H1 (cell line): ENCODE results near the gene SLC2A5. TPM values are rescaled to one million over a fixed set of nuclear protein-coding genes. Genes with fewer than 3 reads are reported as not detected.
"Not testable (repeated sequence)": the region's sequence is repeated elsewhere in the genome, so short reads cannot be mapped to it uniquely, and the experiment has no call there.

Source experiments
- CTCF ChIA-PET: fragments of 300-600 bp; sonication (Branson Sonifier 250); formaldehyde crosslinking; loops from one replicate; lab custom pipeline; 2021; ENCODE audit not compliant: partially characterized antibody; lab: Charles Lee
- POLR2A ChIA-PET: fragments of 300-600 bp; sonication (Branson Sonifier 250); formaldehyde crosslinking; loops from one replicate; lab custom pipeline; 2021; ENCODE audit warnings: inconsistent platforms; ENCODE audit not compliant: partially characterized antibody; lab: Charles Lee
- DNase-seq, 2 experiments: peaks; one replicate each; pipeline versions ENCODE4 v3.0.0 to v3.0.0-alpha.2; 2010 to 2022; ENCODE audit warnings: low spot score in 2 of 2, low read depth in 1 of 2, mixed read lengths in 1 of 2
- FAIRE-seq: peaks from 2 replicates; lab custom pipeline; 2011; peaks lifted over from hg19 to GRCh38; lab: Jason Lieb, UNC
- H2AFZ ChIP-seq: 2 replicates; pipeline ENCODE4 v1.8.1; 2012; ENCODE audit warnings: low read length, inconsistent platforms
- H2AK5ac ChIP-seq: 2 replicates; pipeline ENCODE4 v1.6.1; 2013; ENCODE audit warnings: low read depth, low read length
- H2BK120ac ChIP-seq: replicated peaks from 2 replicates; pipeline ENCODE3; 2013; ENCODE audit warnings: low read depth, low read length, inconsistent platforms
- H2BK12ac ChIP-seq: 2 replicates; pipeline ENCODE4 v1.6.1; 2013; ENCODE audit warnings: low read depth, low read length
- H2BK15ac ChIP-seq: 2 replicates; pipeline ENCODE4 v1.6.1; 2013; ENCODE audit warnings: low read length
- H2BK20ac ChIP-seq: 2 replicates; pipeline ENCODE4 v1.6.1; 2013; ENCODE audit warnings: low read length
- H2BK5ac ChIP-seq: 2 replicates; pipeline ENCODE4 v1.6.1; 2013; ENCODE audit warnings: low read depth, low read length
- H3K14ac ChIP-seq: 2 replicates; pipeline ENCODE4 v1.6.1; 2013; ENCODE audit warnings: inconsistent platforms; ENCODE audit not compliant: insufficient read length
- H3K18ac ChIP-seq: 2 replicates; pipeline ENCODE4 v1.6.1; 2013; ENCODE audit warnings: low read length; ENCODE audit errors: extremely low read depth
- H3K23ac ChIP-seq: 2 replicates; pipeline ENCODE4 v1.6.1; 2013; ENCODE audit warnings: inconsistent platforms; ENCODE audit not compliant: insufficient read length
- H3K23me2 ChIP-seq: 2 replicates; pipeline ENCODE4 v1.6.1; 2013; ENCODE audit warnings: low read depth, low read length
- H3K27ac ChIP-seq: 2 replicates; pipeline ENCODE4 v1.6.1; 2011; ENCODE audit warnings: low read depth, low read length, inconsistent platforms
- H3K27me3 ChIP-seq, 4 experiments: replicated peaks in 1 of 4; 1 replicate in 1 of 4; 2 replicates in 3 of 4; pipeline versions ENCODE4 v1.6.1 to v1.8.1; 2011 to 2013; ENCODE audit warnings: low read length in 3 of 4, mild to moderate bottlenecking in 3 of 4, inconsistent platforms in 2 of 4, mixed read lengths in 2 of 4, moderate library complexity in 1 of 4; ENCODE audit not compliant: control insufficient read depth in 3 of 4, insufficient read depth in 3 of 4; ENCODE audit errors: extremely low read depth in 1 of 4
- H3K36me3 ChIP-seq, 4 experiments: 2 replicates each; pipeline versions ENCODE4 v1.6.1 to v1.8.1; 2011 to 2013; ENCODE audit warnings: mild to moderate bottlenecking in 4 of 4, low read length in 3 of 4, moderate library complexity in 2 of 4, control low read depth in 1 of 4, inconsistent platforms in 1 of 4; ENCODE audit not compliant: insufficient read depth in 4 of 4, control insufficient read depth in 2 of 4
- H3K4ac ChIP-seq: replicated peaks from 2 replicates; pipeline ENCODE3; 2013; ENCODE audit warnings: low read length, low read depth, mixed read lengths, inconsistent platforms; ENCODE audit not compliant: insufficient read length
- H3K4me1 ChIP-seq, 4 experiments: replicated peaks in 1 of 4; 1 replicate in 1 of 4; 2 replicates in 3 of 4; pipeline versions ENCODE4 v1.6.1 to v1.8.1; 2011 to 2013; ENCODE audit warnings: low read length in 3 of 4, inconsistent platforms in 2 of 4, mixed read lengths in 1 of 4; ENCODE audit not compliant: insufficient read depth in 4 of 4, control insufficient read depth in 3 of 4
- H3K4me2 ChIP-seq, 2 experiments: 2 replicates each; pipeline versions ENCODE4 v1.6.1 to v1.8.1; 2011 to 2013; ENCODE audit warnings: low read depth in 2 of 2, low read length in 2 of 2, control low read depth in 1 of 2, inconsistent platforms in 1 of 2, mild to moderate bottlenecking in 1 of 2; ENCODE audit not compliant: insufficient read depth in 1 of 2
- H3K4me3 ChIP-seq, 4 experiments: fragments of 200-600, 300-600 bp in 1 of 4; sonication (generic), shearing (Covaris generic), sonication (Bioruptor Twin) in 1 of 4; 2 replicates each; pipeline versions ENCODE4 v1.5.1 to v1.8.1; 2011 to 2016; ENCODE audit warnings: low read length in 4 of 4, low read depth in 3 of 4, control low read depth in 2 of 4, inconsistent platforms in 2 of 4, mild to moderate bottlenecking in 2 of 4, mixed read lengths in 1 of 4, moderate library complexity in 1 of 4; ENCODE audit not compliant: insufficient read depth in 2 of 4; ENCODE audit errors: extremely low read depth in 1 of 4
- H3K56ac ChIP-seq: replicated peaks from 2 replicates; pipeline ENCODE3; 2013; ENCODE audit warnings: low read depth, mild to moderate bottlenecking, mixed read lengths, low read length, inconsistent platforms; ENCODE audit not compliant: insufficient read length
- H3K79me1 ChIP-seq: 2 replicates; pipeline ENCODE4 v1.6.1; 2013; ENCODE audit warnings: low read depth, low read length, control low read depth
- H3K79me2 ChIP-seq, 2 experiments: 2 replicates each; pipeline versions ENCODE4 v1.6.1 to v1.8.1; 2012 to 2013; ENCODE audit warnings: low read length in 2 of 2, mild to moderate bottlenecking in 2 of 2, inconsistent platforms in 1 of 2; ENCODE audit not compliant: insufficient read depth in 2 of 2, control insufficient read depth in 1 of 2
- H3K9ac ChIP-seq, 4 experiments: replicated peaks in 1 of 4; 1 replicate in 1 of 4; 2 replicates in 3 of 4; pipeline versions ENCODE4 v1.6.1 to v1.8.1; 2011 to 2013; ENCODE audit warnings: low read depth in 3 of 4, low read length in 3 of 4, control low read depth in 2 of 4, mild to moderate bottlenecking in 2 of 4, moderate library complexity in 2 of 4, inconsistent platforms in 1 of 4; ENCODE audit errors: extremely low read depth in 1 of 4
- H3K9me3 ChIP-seq, 2 experiments: 2 replicates each; pipeline versions ENCODE4 v1.6.1 to v1.8.1; 2012 to 2013; ENCODE audit warnings: mild to moderate bottlenecking in 2 of 2, moderate library complexity in 2 of 2, control low read depth in 1 of 2, inconsistent platforms in 1 of 2, low read depth in 1 of 2, low read length in 1 of 2, mixed read lengths in 1 of 2; ENCODE audit not compliant: insufficient read depth in 2 of 2
- H4K20me1 ChIP-seq, 2 experiments: replicated peaks in 1 of 2; 2 replicates each; pipeline versions ENCODE3 to v1.8.1; 2011 to 2013; ENCODE audit warnings: inconsistent platforms in 2 of 2, low read length in 2 of 2, mild to moderate bottlenecking in 1 of 2; ENCODE audit not compliant: insufficient read depth in 2 of 2, control insufficient read depth in 1 of 2
- H4K5ac ChIP-seq: 2 replicates; pipeline ENCODE4 v1.6.1; 2013; ENCODE audit warnings: low read length, low read depth, mixed read lengths, inconsistent platforms; ENCODE audit not compliant: insufficient read length
- H4K8ac ChIP-seq: 2 replicates; pipeline ENCODE4 v1.8.0; 2013; ENCODE audit warnings: mild to moderate bottlenecking, moderate library complexity, low read length, inconsistent platforms; ENCODE audit not compliant: insufficient read depth; ENCODE audit errors: extremely low read depth
- H4K91ac ChIP-seq: replicated peaks from 2 replicates; pipeline ENCODE3; 2013; ENCODE audit warnings: low read length, mixed read lengths, inconsistent platforms; ENCODE audit not compliant: insufficient read length
- WGBS, 2 experiments: shearing (Covaris generic) in 1 of 2; methylation state at CpG; one replicate each; pipeline versions ENCODE4 v1.1.6 to v1.1.7; 2013 to 2015; ENCODE audit warnings: low lambda C conversion rate in 2 of 2, mixed read lengths in 2 of 2, inconsistent platforms in 1 of 2, low coverage in 1 of 2, missing lambda C conversion rate in 1 of 2; ENCODE audit not compliant: insufficient replicate concordance in 2 of 2, insufficient coverage in 1 of 2, insufficient read length in 1 of 2; ENCODE audit errors: extremely low coverage in 1 of 2, missing lambda C conversion rate in 1 of 2; 5-methylcytosine and 5-hydroxymethylcytosine counted together
- polyA plus RNA-seq, 7 experiments: library from polyadenylated mRNA; depleted of rRNA in 3 of 7; stranded (reverse) in 5 of 7; unstranded in 2 of 7; fragments of >200 nt in 5 of 7; fragments of 200-250 nt in 2 of 7; gene quantifications; 1 replicate in 5 of 7; 2 replicates in 1 of 7; 4 replicates in 1 of 7; pipeline versions ENCODE4 v1.2.1 to v1.2.3, GENCODE V29; 2011 to 2013; ENCODE audit warnings: missing spikeins in 2 of 7, mixed read lengths in 2 of 7
- total RNA-seq: library from RNA; stranded (reverse); fragmentation: NEBNext Ultra II Directional; extraction: Animal tissue kit (Norgen Biotek cat#: 25700); gene quantifications from 2 replicates; pipeline ENCODE4 v1.2.1, GENCODE V29; 2021

Gene SLC2A5
- total and polyA plus RNA-seq, 2 of the 8 experiments (the other 6 are each of a cell fraction or from before 2014, with no cell fraction given): 0.12 TPM; not detected in 1

- not testable (repeated sequence) for H2BK12ac ChIP-seq, H3K27me3 ChIP-seq, H3K27ac ChIP-seq, H2BK5ac ChIP-seq, H2AFZ ChIP-seq, H3K4me1 ChIP-seq, H2BK20ac ChIP-seq, H2BK15ac ChIP-seq, H3K9ac ChIP-seq, H3K79me1 ChIP-seq, H3K9me3 ChIP-seq, H3K23ac ChIP-seq, H4K5ac ChIP-seq, H3K36me3 ChIP-seq, H3K4ac ChIP-seq, DNase-seq, H3K14ac ChIP-seq, H3K18ac ChIP-seq, H4K20me1 ChIP-seq, H3K56ac ChIP-seq, H4K91ac ChIP-seq, H3K4me3 ChIP-seq, H2AK5ac ChIP-seq, H3K23me2 ChIP-seq, H3K4me2 ChIP-seq, H2BK120ac ChIP-seq, H3K79me2 ChIP-seq, H4K8ac ChIP-seq
- POLR2A ChIA-PET: interaction anchor here (0.7 kb wide), 2 partner anchors 13 to 284 kb away, joined by 4 read pairs; no protein-coding TSS in a partner anchor
- FAIRE-seq: peak; percentile 65
- 89% methylated on average over 11 of the region's 15 CpGs; no CpG with 5 or more reads in 1 of the 2 experiments for WGBS, 2 experiments
- CTCF ChIA-PET: interaction anchor here (1.0 to 2.1 kb wide), 5 partner anchors 9 to 79 kb away, joined by 3 to 9 read pairs (median 3); no protein-coding TSS in a partner anchor
Observed at GRCh38 chr1:9022026-9022738, 47.3 kb downstream of the SLC2A5 start.
